GM18517 (cell line): Measurements from ENCODE around the gene MCAM.

Source experiments
- ATAC-seq: cut with Tn5 transposase; IDR thresholded peaks from one replicate; pipeline ENCODE4 v1.9.1; 2021; ENCODE audit warnings: mild to moderate bottlenecking, moderate library complexity; ENCODE audit not compliant: unreplicated experiment

MCAM gene

GRCh38 chr11:119267645-119268044, 49.3 kb downstream of the MCAM start:
- no peak for ATAC-seq

- ATAC-seq: no peak
These were observed 50.2 kb downstream of the MCAM start for GRCh38 chr11:119266517-119267255.

- ATAC-seq: no peak
These were observed 50.9 kb downstream of the MCAM start for GRCh38 chr11:119266063-119266462.

GRCh38 chr11:119263352-119263940, 53.5 kb downstream of the MCAM start:
- no peak for ATAC-seq

GRCh38 chr11:119262668-119263351, 54.1 kb downstream of the MCAM start:
- ATAC-seq: peak; percentile 36

GRCh38 chr11:119258983-119259382, 57.9 kb downstream of the MCAM start:
- ATAC-seq: no peak
